ENCODE results near the gene NR4A1. TPM values are rescaled to one million over a fixed set of nuclear protein-coding genes. Genes with fewer than 3 reads are reported as not detected.

Gene NR4A1
- total and polyA plus RNA-seq, 9 donors = 12.7 to 71.5 (median 29.4) TPM

- no peak overlapping the region for H3K27ac ChIP-seq (ENCODE audit: low read length)
- H3K9me3 ChIP-seq (replicated peaks; ENCODE audit: control insufficient read depth, low read depth, low read length) = no peaks in the 10 kb centered on the region
- peaks cover 50% of the 10 kb centered on the region for H3K4me1 ChIP-seq (ENCODE audit: control insufficient read depth, insufficient read depth, low read length)
- 81% methylated on average over 8 of the region's 14 CpGs for WGBS (ENCODE audit: insufficient coverage)
- H3K36me3 ChIP-seq (ENCODE audit: control insufficient read depth, insufficient read depth, low read length) = peaks cover 42% of the 10 kb centered on the region
- peak; percentile 22 for DNase-seq
- H3K27me3 ChIP-seq (ENCODE audit: control insufficient read depth, insufficient read depth, low read length) = peaks cover 2% of the 10 kb centered on the region
- no peak overlapping the region for H3K4me3 ChIP-seq (ENCODE audit: low read length)
Observed at GRCh38 chr12:52057638-52058576, 6.7 kb downstream of the NR4A1 start.

DNA sequence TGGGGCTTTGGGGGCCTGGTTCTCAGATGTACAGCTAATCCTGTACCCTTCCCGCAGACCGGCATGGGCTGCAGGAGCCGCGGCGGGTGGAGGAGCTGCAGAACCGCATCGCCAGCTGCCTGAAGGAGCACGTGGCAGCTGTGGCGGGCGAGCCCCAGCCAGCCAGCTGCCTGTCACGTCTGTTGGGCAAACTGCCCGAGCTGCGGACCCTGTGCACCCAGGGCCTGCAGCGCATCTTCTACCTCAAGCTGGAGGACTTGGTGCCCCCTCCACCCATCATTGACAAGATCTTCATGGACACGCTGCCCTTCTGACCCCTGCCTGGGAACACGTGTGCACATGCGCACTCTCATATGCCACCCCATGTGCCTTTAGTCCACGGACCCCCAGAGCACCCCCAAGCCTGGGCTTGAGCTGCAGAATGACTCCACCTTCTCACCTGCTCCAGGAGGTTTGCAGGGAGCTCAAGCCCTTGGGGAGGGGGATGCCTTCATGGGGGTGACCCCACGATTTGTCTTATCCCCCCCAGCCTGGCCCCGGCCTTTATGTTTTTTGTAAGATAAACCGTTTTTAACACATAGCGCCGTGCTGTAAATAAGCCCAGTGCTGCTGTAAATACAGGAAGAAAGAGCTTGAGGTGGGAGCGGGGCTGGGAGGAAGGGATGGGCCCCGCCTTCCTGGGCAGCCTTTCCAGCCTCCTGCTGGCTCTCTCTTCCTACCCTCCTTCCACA is 7.6 kb downstream of the NR4A1 start:
- Histone ChIP-seq H3K4me1 (ENCODE audit: control insufficient read depth, insufficient read depth, low read length) (peaks cover 57% of the 10 kb centered on the region), H3K27me3 (ENCODE audit: control insufficient read depth, insufficient read depth, low read length) (peaks cover 2% of the 10 kb centered on the region), H3K27ac (ENCODE audit: low read length) (no peak overlapping the region), H3K9me3 (replicated peaks; ENCODE audit: control insufficient read depth, low read depth, low read length) (no peaks in the 10 kb centered on the region), H3K4me3 (ENCODE audit: low read length) (no peak overlapping the region), H3K36me3 (ENCODE audit: control insufficient read depth, insufficient read depth, low read length) (peaks cover 42% of the 10 kb centered on the region)
- WGBS (ENCODE audit: insufficient coverage) = 74% methylated on average over 14 of the region's 25 CpGs
- DNase-seq = peak; percentile 78

- Histone ChIP-seq H3K4me3 (ENCODE audit: low read length) (no peak overlapping the region), H3K36me3 (ENCODE audit: control insufficient read depth, insufficient read depth, low read length) (peaks cover 35% of the 10 kb centered on the region), H3K27me3 (ENCODE audit: control insufficient read depth, insufficient read depth, low read length) (peaks cover 2% of the 10 kb centered on the region), H3K4me1 (ENCODE audit: control insufficient read depth, insufficient read depth, low read length) (peaks cover 66% of the 10 kb centered on the region), H3K27ac (ENCODE audit: low read length) (no peak overlapping the region), H3K9me3 (replicated peaks; ENCODE audit: control insufficient read depth, low read depth, low read length) (no peaks in the 10 kb centered on the region)
- whole genome bisulfite sequencing (ENCODE audit: insufficient coverage) = 62% methylated on average over 5 of the region's 12 CpGs
- peak; percentile 88 for DNase-seq
Observed at GRCh38 chr12:52059582-52060497, 8.6 kb downstream of the NR4A1 start.

DNA sequence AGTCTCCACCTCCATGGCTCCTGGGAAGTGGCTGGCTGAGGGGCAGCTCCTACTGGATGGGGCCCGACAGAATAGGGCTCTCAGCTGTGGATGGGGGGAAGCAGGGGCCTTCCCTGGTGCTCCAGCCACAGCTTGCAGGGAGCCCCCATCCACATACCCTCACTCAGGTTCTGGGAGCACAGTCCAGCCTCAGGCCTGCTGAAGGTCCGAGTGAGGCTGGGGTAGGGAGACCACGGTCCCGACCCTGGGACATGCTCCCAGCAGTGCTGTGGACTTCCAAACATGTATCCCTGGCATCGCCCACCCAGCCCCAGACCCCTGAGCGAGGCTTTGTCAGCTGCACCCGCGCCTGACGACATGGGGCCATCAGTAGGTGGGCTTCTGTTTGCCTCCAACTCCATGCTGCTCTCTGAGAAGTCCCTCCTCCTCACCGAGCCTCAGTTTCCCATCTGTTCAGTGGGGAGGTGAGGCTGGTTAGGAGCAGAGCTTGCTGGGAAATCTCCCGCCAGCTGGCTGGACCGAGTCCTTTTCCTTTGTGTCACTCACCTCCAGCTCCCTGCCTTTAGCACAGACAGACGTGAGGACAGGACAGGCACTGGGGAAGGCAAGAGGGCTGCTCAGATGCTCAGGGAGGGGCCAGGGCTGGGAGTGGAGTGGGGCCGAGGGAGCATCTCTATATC is 9.4 kb downstream of the NR4A1 start:
- Histone ChIP-seq H3K4me1 (ENCODE audit: control insufficient read depth, insufficient read depth, low read length) (peaks cover 69% of the 10 kb centered on the region), H3K27me3 (ENCODE audit: control insufficient read depth, insufficient read depth, low read length) (peaks cover 2% of the 10 kb centered on the region), H3K27ac (ENCODE audit: low read length) (no peak overlapping the region), H3K9me3 (replicated peaks; ENCODE audit: control insufficient read depth, low read depth, low read length) (no peaks in the 10 kb centered on the region), H3K4me3 (ENCODE audit: low read length) (no peak overlapping the region), H3K36me3 (ENCODE audit: control insufficient read depth, insufficient read depth, low read length) (peaks cover 28% of the 10 kb centered on the region)
- 86% methylated on average over 7 of the region's 14 CpGs for WGBS (ENCODE audit: insufficient coverage)
- peak; percentile 64 for DNase-seq

GRCh38 chr12:52061470-52062166 is 10.4 kb downstream of the NR4A1 start:
- Histone ChIP-seq H3K9me3 (replicated peaks; ENCODE audit: control insufficient read depth, low read depth, low read length) (no peaks in the 10 kb centered on the region), H3K36me3 (ENCODE audit: control insufficient read depth, insufficient read depth, low read length) (peaks cover 19% of the 10 kb centered on the region), H3K4me3 (ENCODE audit: low read length) (no peak overlapping the region), H3K27me3 (ENCODE audit: control insufficient read depth, insufficient read depth, low read length) (peaks cover 2% of the 10 kb centered on the region), H3K27ac (ENCODE audit: low read length) (peak overlapping the region; percentile 79), H3K4me1 (ENCODE audit: control insufficient read depth, insufficient read depth, low read length) (peaks cover 62% of the 10 kb centered on the region)
- WGBS (ENCODE audit: insufficient coverage) = 67% methylated on average over 8 of the region's 12 CpGs
- DNase-seq = peak; percentile 60

- Histone ChIP-seq H3K27me3 (ENCODE audit: control insufficient read depth, insufficient read depth, low read length) (peaks cover 2% of the 10 kb centered on the region), H3K9me3 (replicated peaks; ENCODE audit: control insufficient read depth, low read depth, low read length) (no peaks in the 10 kb centered on the region), H3K4me3 (ENCODE audit: low read length) (no peak overlapping the region), H3K36me3 (ENCODE audit: control insufficient read depth, insufficient read depth, low read length) (peaks cover 14% of the 10 kb centered on the region), H3K27ac (ENCODE audit: low read length) (peak overlapping the region; percentile 79), H3K4me1 (ENCODE audit: control insufficient read depth, insufficient read depth, low read length) (peaks cover 54% of the 10 kb centered on the region)
- 50% methylated on average over 6 of the region's 6 CpGs for WGBS (ENCODE audit: insufficient coverage)
- peak; percentile 56 for DNase-seq
Observed at GRCh38 chr12:52062167-52063081, 11.2 kb downstream of the NR4A1 start.

DNA sequence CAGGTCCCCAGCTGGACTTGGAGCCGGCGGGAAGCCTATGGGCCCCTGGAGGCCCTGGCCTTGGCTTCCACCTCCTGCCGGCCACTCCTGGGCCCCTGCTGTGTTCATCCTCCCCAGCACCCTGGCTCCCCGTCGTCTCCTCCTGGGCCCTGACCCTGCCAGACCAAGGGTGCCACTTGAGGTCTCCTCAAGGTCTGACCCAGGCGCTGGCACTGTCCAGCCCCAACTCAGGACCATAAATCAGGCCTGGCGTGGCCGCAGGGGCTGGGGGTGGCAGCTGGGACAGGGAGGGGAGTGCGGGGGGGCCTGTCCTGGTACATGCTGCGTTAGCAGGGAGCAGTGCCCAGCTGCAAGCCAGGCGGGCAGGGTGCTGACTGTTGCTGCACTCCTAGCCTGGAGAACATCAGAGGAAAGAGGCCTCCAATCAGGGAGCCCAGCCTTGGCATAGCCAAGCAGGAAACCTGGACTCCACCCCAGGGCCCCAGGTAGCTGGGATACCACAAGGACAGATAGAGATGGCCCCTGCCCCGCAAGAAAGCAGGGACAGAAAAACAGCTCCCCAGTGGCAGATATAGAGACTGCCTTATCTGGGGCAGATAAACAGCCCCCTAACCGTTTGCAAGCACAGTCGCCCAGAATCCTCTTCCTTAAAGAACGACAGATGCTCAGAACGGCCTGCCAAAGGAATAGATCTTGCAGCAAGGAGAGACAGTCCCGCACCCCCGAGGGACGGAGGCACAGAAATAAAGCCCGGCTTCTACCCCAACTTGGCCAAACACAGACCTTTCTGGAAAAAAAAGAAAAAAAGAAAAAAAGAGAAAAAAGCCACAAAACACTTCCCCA is 12.1 kb downstream of the NR4A1 start:
- peaks cover 6% of the 10 kb centered on the region for H3K36me3 ChIP-seq (ENCODE audit: control insufficient read depth, insufficient read depth, low read length)
- H3K9me3 ChIP-seq (replicated peaks; ENCODE audit: control insufficient read depth, low read depth, low read length) = no peaks in the 10 kb centered on the region
- H3K27me3 ChIP-seq (ENCODE audit: control insufficient read depth, insufficient read depth, low read length) = peaks cover 2% of the 10 kb centered on the region
- H3K4me1 ChIP-seq (ENCODE audit: control insufficient read depth, insufficient read depth, low read length) = peaks cover 45% of the 10 kb centered on the region
- H3K4me3 ChIP-seq (ENCODE audit: low read length) = no peak overlapping the region
- peak; percentile 42 for DNase-seq
- peak overlapping the region; percentile 79 for H3K27ac ChIP-seq (ENCODE audit: low read length)
- 35% methylated on average over 16 of the region's 20 CpGs for WGBS (ENCODE audit: insufficient coverage)
